DOHH2 (cell line): ENCODE data around the gene ATP7B.

Experiments
- H3F3A ChIP-seq: fragments of 200-600 bp; sonication (generic), shearing (Covaris generic); 2 replicates; pipeline ENCODE4 v1.6.0; 2016; ENCODE audit warnings: antibody characterized with exemption, mild to moderate bottlenecking; ENCODE audit not compliant: control insufficient read depth, insufficient read depth
- H3K27ac ChIP-seq: fragments of 200-600 bp; sonication (generic); 2 replicates; pipeline ENCODE4 v1.5.1; 2014; ENCODE audit warnings: low read depth, mild to moderate bottlenecking, low read length, moderate library complexity
- H3K27me3 ChIP-seq: fragments of 200-600 bp; sonication (generic); 2 replicates; pipeline ENCODE4 v1.6.1; 2014; ENCODE audit warnings: mild to moderate bottlenecking, low read length, mixed read lengths; ENCODE audit not compliant: control insufficient read depth
- H3K36me3 ChIP-seq: fragments of 200-600 bp; sonication (generic); 2 replicates; pipeline ENCODE4 v1.6.1; 2014; ENCODE audit warnings: mild to moderate bottlenecking, low read length, moderate library complexity, mixed read lengths; ENCODE audit not compliant: control insufficient read depth
- H3K4me1 ChIP-seq: fragments of 200-600 bp; sonication (generic); 2 replicates; pipeline ENCODE4 v1.6.1; 2014; ENCODE audit warnings: mild to moderate bottlenecking, low read length, mixed read lengths; ENCODE audit not compliant: control insufficient read depth
- H3K4me2 ChIP-seq: fragments of 200-600 bp; sonication (generic); 2 replicates; pipeline ENCODE4 v1.6.0; 2014; ENCODE audit warnings: mild to moderate bottlenecking, low read length, moderate library complexity
- H3K4me3 ChIP-seq: fragments of 200-600 bp; sonication (generic); 2 replicates; pipeline ENCODE4 v1.5.1; 2014; ENCODE audit warnings: mild to moderate bottlenecking, low read length, mixed read lengths
- H3K79me2 ChIP-seq: fragments of 200-600 bp; sonication (generic); 2 replicates; pipeline ENCODE4 v1.6.1; 2014; ENCODE audit warnings: mild to moderate bottlenecking, low read length, mixed read lengths; ENCODE audit not compliant: control insufficient read depth
- H3K9me2 ChIP-seq: fragments of 200-600 bp; sonication (generic); replicated peaks from 2 replicates; pipeline ENCODE4 v1.6.1; 2014; ENCODE audit warnings: mild to moderate bottlenecking, low read length, mixed read lengths; ENCODE audit not compliant: control insufficient read depth
- H3K9me3 ChIP-seq: fragments of 200-600 bp; sonication (generic); 2 replicates; pipeline ENCODE4 v1.6.1; 2014; ENCODE audit warnings: antibody characterized with exemption, low read length, mixed read lengths; ENCODE audit not compliant: control insufficient read depth, insufficient read depth
- H4K20me1 ChIP-seq: fragments of 200-600 bp; sonication (generic); 2 replicates; pipeline ENCODE4 v1.6.0; 2014; ENCODE audit warnings: low read depth, mild to moderate bottlenecking, antibody characterized with exemption, low read length, moderate library complexity; ENCODE audit not compliant: control insufficient read depth, insufficient read depth
- CTCF ChIP-seq: fragments of 200-600 bp; sonication (generic); IDR thresholded peaks from one replicate; pipeline ENCODE4 v1.5.1; 2014; ENCODE audit warnings: antibody characterized with exemption, mild to moderate bottlenecking, low read depth, low read length; ENCODE audit not compliant: poor library complexity, severe bottlenecking
- EZH2phosphoT487 ChIP-seq: fragments of 200-600 bp; sonication (generic); IDR thresholded peaks from 2 replicates; pipeline ENCODE4 v1.6.1; 2017; ENCODE audit warnings: borderline replicate concordance, mild to moderate bottlenecking, antibody characterized with exemption, low read length, moderate library complexity, mixed read lengths

The ATP7B gene

DNA sequence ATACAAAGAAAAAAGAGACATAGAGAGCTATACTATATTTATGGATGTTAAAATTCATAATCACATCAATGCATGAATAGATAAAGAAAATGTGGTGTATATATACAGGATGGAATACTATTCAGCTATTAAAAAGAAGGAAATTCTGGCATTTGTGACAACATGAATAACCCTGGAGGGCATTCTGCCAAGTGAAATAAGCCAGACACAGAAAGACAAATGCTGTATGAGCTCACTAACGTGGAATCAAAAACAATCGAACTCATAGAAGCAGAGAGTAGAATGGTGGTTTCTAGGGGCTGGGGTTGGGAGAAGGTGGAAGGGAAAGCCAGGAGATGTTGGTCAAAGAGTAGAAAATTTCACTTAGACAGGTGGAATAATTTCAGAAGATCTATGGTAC is 37.3 kb upstream of the ATP7B start:
- Histone ChIP-seq H3K27ac (no peak overlapping the region), H3F3A (no peaks in the 10 kb centered on the region), H3K36me3 (no peaks in the 10 kb centered on the region), H3K79me2 (no peaks in the 10 kb centered on the region), H3K4me2 (no peak overlapping the region), H3K27me3 (no peaks in the 10 kb centered on the region), H3K4me3 (no peak overlapping the region), H4K20me1 (no peaks in the 10 kb centered on the region), H3K9me3 (no peaks in the 10 kb centered on the region), H3K9me2 (no peaks in the 10 kb centered on the region), H3K4me1 (no peaks in the 10 kb centered on the region)
- TF ChIP-seq CTCF, result no peak
- TF ChIP-seq EZH2phosphoT487, result no peak

GRCh38 chr13:52047463-52047862 is 36.2 kb upstream of the ATP7B start:
- Histone ChIP-seq H3K4me1 (no peaks in the 10 kb centered on the region), H3F3A (no peaks in the 10 kb centered on the region), H3K9me2 (no peaks in the 10 kb centered on the region), H3K36me3 (no peaks in the 10 kb centered on the region), H3K27me3 (no peaks in the 10 kb centered on the region), H3K4me2 (no peak overlapping the region), H3K27ac (no peak overlapping the region), H3K4me3 (no peak overlapping the region), H3K9me3 (no peaks in the 10 kb centered on the region), H3K79me2 (no peaks in the 10 kb centered on the region), H4K20me1 (no peaks in the 10 kb centered on the region)
- TF ChIP-seq CTCF, result no peak
- no peak for TF ChIP-seq EZH2phosphoT487

DNA sequence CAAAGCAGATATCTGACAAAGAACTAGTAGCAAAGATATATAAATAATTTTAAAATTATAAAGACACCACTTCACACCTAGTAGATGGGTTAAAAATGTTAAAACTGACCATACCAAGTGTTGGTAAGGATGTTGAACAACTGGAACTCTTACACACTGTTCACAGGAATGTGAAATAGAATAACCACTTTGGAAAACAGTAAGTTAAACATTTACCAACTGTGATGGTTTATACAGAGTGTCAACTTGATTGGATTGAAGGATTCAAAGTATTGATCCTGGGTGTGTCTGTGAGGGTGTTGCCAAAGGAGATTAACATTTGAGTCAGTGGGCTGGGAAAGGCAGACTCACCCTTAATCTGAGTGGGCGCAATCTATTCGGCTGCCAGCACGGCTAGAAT is 32.4 kb upstream of the ATP7B start:
- Histone ChIP-seq H4K20me1 (no peaks in the 10 kb centered on the region), H3K79me2 (no peaks in the 10 kb centered on the region), H3K9me2 (no peaks in the 10 kb centered on the region), H3K4me2 (no peak overlapping the region), H3K27me3 (no peaks in the 10 kb centered on the region), H3K27ac (no peak overlapping the region), H3K4me3 (no peak overlapping the region), H3K9me3 (no peaks in the 10 kb centered on the region), H3K4me1 (no peaks in the 10 kb centered on the region), H3K36me3 (no peaks in the 10 kb centered on the region), H3F3A (no peaks in the 10 kb centered on the region)
- TF ChIP-seq EZH2phosphoT487, result no peak
- TF ChIP-seq CTCF, result no peak

GRCh38 chr13:52036037-52036436 is 24.8 kb upstream of the ATP7B start:
- H3K9me2 ChIP-seq, result no peaks in the 10 kb centered on the region
- no peak overlapping the region for H3K27ac ChIP-seq
- no peak overlapping the region for H3K4me2 ChIP-seq
- no peaks in the 10 kb centered on the region for H3K27me3 ChIP-seq
- H3K4me1 ChIP-seq, result no peaks in the 10 kb centered on the region
- no peaks in the 10 kb centered on the region for H3F3A ChIP-seq
- TF ChIP-seq EZH2phosphoT487 (no peak), CTCF (no peak)
- H3K36me3 ChIP-seq, result no peaks in the 10 kb centered on the region
- no peaks in the 10 kb centered on the region for H3K9me3 ChIP-seq
- no peaks in the 10 kb centered on the region for H3K79me2 ChIP-seq
- H4K20me1 ChIP-seq, result no peaks in the 10 kb centered on the region
- no peak overlapping the region for H3K4me3 ChIP-seq
